MM.1S (cell line): ENCODE data around the gene MATN3.

Source experiments
- DNase-seq: peaks from one replicate; pipeline ENCODE4 v3.0.0-alpha.2; 2015
- H2AFZ ChIP-seq: fragments of 300-600 bp; sonication (generic); 2 replicates; pipeline ENCODE4 v1.6.0; 2016; ENCODE audit warnings: antibody characterized with exemption, low read length
- H3F3A ChIP-seq: fragments of 300-600 bp; sonication (generic); 2 replicates; pipeline ENCODE4 v1.6.1; 2016; ENCODE audit warnings: mild to moderate bottlenecking, antibody characterized with exemption, low read length, moderate library complexity, mixed read lengths; ENCODE audit not compliant: insufficient read depth
- H3K27ac ChIP-seq: fragments of 300-600 bp; sonication (generic); 2 replicates; pipeline ENCODE4 v1.5.1; 2016; ENCODE audit warnings: mild to moderate bottlenecking, low read length
- H3K27me3 ChIP-seq: fragments of 300-600 bp; sonication (generic); replicated peaks from 2 replicates; pipeline ENCODE4 v1.6.0; 2016; ENCODE audit warnings: low read length; ENCODE audit not compliant: insufficient read depth
- H3K36me3 ChIP-seq: fragments of 300-600 bp; sonication (generic); replicated peaks from 2 replicates; pipeline ENCODE4 v1.6.1; 2016; ENCODE audit warnings: mild to moderate bottlenecking, low read length, mixed read lengths; ENCODE audit not compliant: insufficient read depth
- H3K4me1 ChIP-seq: fragments of 300-600 bp; sonication (generic); 2 replicates; pipeline ENCODE4 v1.6.1; 2016; ENCODE audit warnings: low read length, mixed read lengths
- H3K4me2 ChIP-seq: fragments of 300-600 bp; sonication (generic); 2 replicates; pipeline ENCODE4 v1.6.0; 2016; ENCODE audit warnings: low read depth, low read length
- H3K4me3 ChIP-seq: fragments of 300-600 bp; sonication (generic); 2 replicates; pipeline ENCODE4 v1.5.1; 2016; ENCODE audit warnings: low read length, mixed read lengths
- H3K79me2 ChIP-seq: fragments of 300-600 bp; sonication (generic); 2 replicates; pipeline ENCODE4 v1.6.1; 2016; ENCODE audit warnings: mixed run types, low read length, mixed read lengths
- H3K9ac ChIP-seq: fragments of 300-600 bp; sonication (generic); 2 replicates; pipeline ENCODE4 v1.6.1; 2016; ENCODE audit warnings: low read length, mixed read lengths
- H3K9me2 ChIP-seq: fragments of 300-600 bp; sonication (generic); replicated peaks from 2 replicates; pipeline ENCODE4 v1.6.1; 2016; ENCODE audit warnings: mild to moderate bottlenecking, low read length, mixed read lengths; ENCODE audit not compliant: insufficient read depth
- H3K9me3 ChIP-seq: fragments of 300-600 bp; sonication (generic); replicated peaks from 2 replicates; pipeline ENCODE4 v1.6.1; 2016; ENCODE audit warnings: mild to moderate bottlenecking, low read length, mixed read lengths; ENCODE audit not compliant: insufficient read depth
- H4K20me1 ChIP-seq: fragments of 300-600 bp; sonication (generic); 2 replicates; pipeline ENCODE4 v1.6.1; 2016; ENCODE audit warnings: mild to moderate bottlenecking, low read length, moderate library complexity, mixed read lengths; ENCODE audit not compliant: insufficient read depth
- EZH2 ChIP-seq: fragments of 300-600 bp; sonication (generic); optimal IDR thresholded peaks from 2 replicates; pipeline ENCODE3; 2017; ENCODE audit warnings: low read depth, mild to moderate bottlenecking, antibody characterized with exemption, low read length, mixed read lengths
- EZH2phosphoT487 ChIP-seq: fragments of 300-600 bp; sonication (generic); IDR thresholded peaks from 2 replicates; pipeline ENCODE4 v1.6.1; 2018; ENCODE audit warnings: antibody characterized with exemption, low read length
- TF ChIP-seq, protein P1 (sequence below): fragments of 300-600 bp; sonication (generic); IDR thresholded peaks from 2 replicates; pipeline ENCODE4 v1.5.1; 2016; ENCODE audit warnings: antibody characterized with exemption, low read length, mixed read lengths

MATN3 gene

GRCh38 chr2:20027260-20027677 is 14.8 kb upstream of the MATN3 start:
- no peak overlapping the region for H2AFZ ChIP-seq
- no peaks in the 10 kb centered on the region for H3K4me1 ChIP-seq
- no peak overlapping the region for H3K4me2 ChIP-seq
- no peaks in the 10 kb centered on the region for H3F3A ChIP-seq
- H3K9me2 ChIP-seq, result no peaks in the 10 kb centered on the region
- TF ChIP-seq, protein P1, sequence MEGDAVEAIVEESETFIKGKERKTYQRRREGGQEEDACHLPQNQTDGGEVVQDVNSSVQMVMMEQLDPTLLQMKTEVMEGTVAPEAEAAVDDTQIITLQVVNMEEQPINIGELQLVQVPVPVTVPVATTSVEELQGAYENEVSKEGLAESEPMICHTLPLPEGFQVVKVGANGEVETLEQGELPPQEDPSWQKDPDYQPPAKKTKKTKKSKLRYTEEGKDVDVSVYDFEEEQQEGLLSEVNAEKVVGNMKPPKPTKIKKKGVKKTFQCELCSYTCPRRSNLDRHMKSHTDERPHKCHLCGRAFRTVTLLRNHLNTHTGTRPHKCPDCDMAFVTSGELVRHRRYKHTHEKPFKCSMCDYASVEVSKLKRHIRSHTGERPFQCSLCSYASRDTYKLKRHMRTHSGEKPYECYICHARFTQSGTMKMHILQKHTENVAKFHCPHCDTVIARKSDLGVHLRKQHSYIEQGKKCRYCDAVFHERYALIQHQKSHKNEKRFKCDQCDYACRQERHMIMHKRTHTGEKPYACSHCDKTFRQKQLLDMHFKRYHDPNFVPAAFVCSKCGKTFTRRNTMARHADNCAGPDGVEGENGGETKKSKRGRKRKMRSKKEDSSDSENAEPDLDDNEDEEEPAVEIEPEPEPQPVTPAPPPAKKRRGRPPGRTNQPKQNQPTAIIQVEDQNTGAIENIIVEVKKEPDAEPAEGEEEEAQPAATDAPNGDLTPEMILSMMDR, result no peak
- TF ChIP-seq EZH2, result no peak
- no peak for TF ChIP-seq EZH2phosphoT487
- H3K4me3 ChIP-seq, result no peak overlapping the region
- no peaks in the 10 kb centered on the region for H4K20me1 ChIP-seq
- H3K9me3 ChIP-seq, result no peaks in the 10 kb centered on the region
- no peak overlapping the region for H3K9ac ChIP-seq
- H3K27me3 ChIP-seq, result no peaks in the 10 kb centered on the region
- no peaks in the 10 kb centered on the region for H3K79me2 ChIP-seq
- DNase-seq, result no peak
- H3K27ac ChIP-seq, result no peak overlapping the region
- H3K36me3 ChIP-seq, result peaks cover 4% of the 10 kb centered on the region; the same call in 1 of the 2 replicates

- Histone ChIP-seq H3K4me1 (no peaks in the 10 kb centered on the region), H3K9me3 (no peaks in the 10 kb centered on the region)
These were observed 12.8 kb upstream of the MATN3 start for GRCh38 chr2:20025065-20025786.

DNA sequence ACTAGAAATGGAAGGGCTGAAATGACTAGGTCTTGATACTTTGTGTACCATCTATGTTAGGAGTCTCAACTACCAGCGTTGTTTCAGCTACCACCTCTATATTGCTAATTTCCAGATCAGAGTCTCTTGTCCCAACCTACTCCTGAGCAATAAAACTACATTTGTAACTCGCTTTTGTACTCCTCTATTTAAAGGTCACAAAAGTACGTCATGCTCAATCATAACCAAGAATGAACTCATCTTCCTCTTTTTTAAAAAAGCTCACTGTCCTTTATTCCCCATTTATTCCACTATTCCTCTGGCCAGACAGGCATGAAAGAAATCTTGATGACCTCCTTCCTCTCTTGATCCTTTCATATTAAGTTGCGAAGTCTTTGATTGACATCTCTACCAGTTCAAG is 11.2 kb upstream of the MATN3 start:
- H3K27me3 ChIP-seq, result no peaks in the 10 kb centered on the region
- no peaks in the 10 kb centered on the region for H3K9me3 ChIP-seq
- no peaks in the 10 kb centered on the region for H3K9me2 ChIP-seq
- H3K36me3 ChIP-seq, result peaks cover 3% of the 10 kb centered on the region; the same call in 1 of the 2 replicates
- H3K9ac ChIP-seq, result no peak overlapping the region
- H3K4me1 ChIP-seq, result no peaks in the 10 kb centered on the region
- no peak for TF ChIP-seq EZH2phosphoT487
- TF ChIP-seq, protein P1, result no peak
- TF ChIP-seq EZH2, result no peak
- no peak for DNase-seq
- H2AFZ ChIP-seq, result no peak overlapping the region
- H3K4me2 ChIP-seq, result no peak overlapping the region
- H3K27ac ChIP-seq, result no peak overlapping the region
- H3K4me3 ChIP-seq, result no peak overlapping the region
- no peaks in the 10 kb centered on the region for H3F3A ChIP-seq
- no peaks in the 10 kb centered on the region for H3K79me2 ChIP-seq
- no peaks in the 10 kb centered on the region for H4K20me1 ChIP-seq

More at GRCh38 chr2:20025065-20025786, 12.8 kb upstream of the MATN3 start:
- no peaks in the 10 kb centered on the region for H3K9me2 ChIP-seq
- H3K36me3 ChIP-seq, result peaks cover 4% of the 10 kb centered on the region; the same call in 1 of the 2 replicates
- no peaks in the 10 kb centered on the region for H3F3A ChIP-seq
- H3K27ac ChIP-seq, result no peak overlapping the region
- H4K20me1 ChIP-seq, result no peaks in the 10 kb centered on the region
- DNase-seq, result no peak
- no peaks in the 10 kb centered on the region for H3K27me3 ChIP-seq
- H2AFZ ChIP-seq, result no peak overlapping the region
- no peak overlapping the region for H3K4me2 ChIP-seq
- no peak overlapping the region for H3K9ac ChIP-seq
- TF ChIP-seq EZH2, result no peak
- TF ChIP-seq EZH2phosphoT487, result no peak
- TF ChIP-seq, protein P1, result no peak
- H3K79me2 ChIP-seq, result no peaks in the 10 kb centered on the region
- no peak overlapping the region for H3K4me3 ChIP-seq
